Activated T-cell treated with anti-CD3 and anti-CD28 coated beads, Interleukin-2, amount 50 U/mL, for 1 hour (primary cell): ENCODE data around the gene SMIM35.
"Not testable (repeated sequence)": the region's sequence is repeated elsewhere in the genome, so short reads cannot be mapped to it uniquely, and the experiment has no call there.

ENCODE experiments used
- DNase-seq: peaks from one replicate; pipeline ENCODE4 v3.0.0-alpha.2; 2020

SMIM35 gene

GRCh38 chr11:117978291-117978910 is 108.4 kb downstream of the SMIM35 start:
- not testable (repeated sequence) for DNase-seq

DNA sequence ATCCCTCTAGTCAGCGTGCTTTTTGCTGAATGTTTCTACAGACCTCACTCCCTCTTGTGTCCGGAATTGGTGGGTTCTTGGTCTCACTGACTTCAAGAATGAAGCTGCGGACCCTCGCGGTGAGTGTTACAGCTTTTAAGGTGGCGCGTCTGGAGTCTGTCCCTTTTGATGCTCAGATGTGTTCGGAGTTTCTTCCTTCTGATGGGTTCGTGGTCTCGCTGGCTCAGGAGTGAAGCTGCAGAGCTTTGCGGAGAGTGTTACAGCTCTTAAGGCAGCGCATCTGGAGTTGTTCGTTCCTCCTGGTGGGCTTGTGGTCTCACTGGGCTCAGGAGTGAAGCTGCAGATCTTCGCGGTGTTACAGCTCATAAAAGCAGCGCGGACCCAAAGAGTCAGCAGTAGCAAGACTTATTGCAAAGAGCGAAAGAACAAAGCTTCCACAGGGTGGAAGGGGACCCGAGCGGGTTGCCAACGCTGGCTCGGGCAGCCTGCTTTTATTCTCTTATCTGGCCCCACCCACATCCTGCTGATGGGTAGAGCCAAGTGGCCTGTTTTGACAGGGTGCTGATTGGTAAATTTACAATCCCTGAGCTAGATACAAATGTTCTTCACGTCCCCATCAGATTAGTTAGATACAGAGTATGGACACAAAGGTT is 109.0 kb downstream of the SMIM35 start:
- DNase-seq = not testable (repeated sequence)

- no peak for DNase-seq
Observed at GRCh38 chr11:117977029-117977428, 109.7 kb downstream of the SMIM35 start.

GRCh38 chr11:117976445-117976844 is 110.3 kb downstream of the SMIM35 start:
- DNase-seq = no peak

GRCh38 chr11:117973503-117973860 is 113.3 kb downstream of the SMIM35 start:
- no peak for DNase-seq

DNA sequence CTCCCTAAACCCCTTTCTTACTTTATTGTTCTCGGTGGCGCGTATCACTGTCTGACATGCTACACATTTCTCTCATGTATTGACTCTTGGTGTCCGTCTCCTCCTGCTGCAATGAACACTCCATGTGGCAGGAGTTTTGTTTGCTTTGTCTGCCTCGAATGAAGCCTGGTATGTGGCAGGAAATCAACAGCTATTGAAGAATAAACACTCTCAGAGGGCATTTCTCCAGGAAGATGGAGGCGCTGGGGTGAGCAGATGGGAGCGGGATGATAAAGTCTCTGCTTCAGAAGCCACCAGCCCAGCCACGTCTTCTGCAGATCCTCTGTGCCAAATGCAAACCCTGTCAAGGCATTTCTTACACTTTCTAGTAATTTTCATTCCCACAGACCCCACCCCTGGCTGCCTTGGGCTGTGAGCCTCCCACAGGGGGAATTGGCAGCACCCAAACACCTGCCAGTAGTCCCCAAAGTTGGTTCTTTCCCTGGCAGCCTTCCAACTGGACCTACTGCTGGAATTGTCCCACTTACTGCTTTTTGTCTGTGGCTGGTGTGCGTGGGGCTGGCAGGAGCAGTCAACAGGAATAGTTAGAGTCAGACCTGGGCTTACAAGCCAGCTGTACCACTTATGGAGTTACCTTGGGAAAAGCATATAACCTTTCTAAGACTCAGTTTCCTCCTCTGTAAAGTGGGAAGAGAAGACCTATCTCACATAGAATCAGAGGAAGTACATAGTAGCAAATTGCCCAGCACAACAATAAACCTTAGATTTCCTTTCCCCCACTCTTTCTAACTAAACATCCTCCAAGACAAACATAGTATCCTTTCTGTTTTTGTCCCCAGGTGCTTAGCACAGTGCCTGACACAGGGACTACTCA is 113.9 kb downstream of the SMIM35 start:
- DNase-seq = no peak

DNA sequence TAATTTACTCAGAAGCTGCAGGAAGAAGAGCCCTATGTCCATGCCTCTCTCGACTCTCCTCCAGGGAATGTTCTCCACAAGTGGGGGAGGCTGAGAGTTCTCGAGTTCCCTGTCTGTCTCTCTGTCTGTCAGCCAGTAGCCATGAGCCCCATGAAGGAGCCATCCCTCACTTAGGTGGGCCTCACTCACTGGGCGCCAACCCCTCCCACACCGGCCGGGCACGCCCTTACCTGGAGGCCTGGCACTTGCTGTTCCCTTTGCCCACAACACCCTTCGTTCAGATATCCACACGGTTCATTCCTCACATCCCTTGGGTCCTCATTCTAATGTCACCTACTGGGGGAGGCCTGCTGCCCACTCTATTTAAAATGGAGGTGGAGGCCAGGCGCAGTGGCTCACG is 114.7 kb downstream of the SMIM35 start:
- no peak for DNase-seq

GRCh38 chr11:117970400-117971024 is 116.3 kb downstream of the SMIM35 start:
- DNase-seq = no peak

GRCh38 chr11:117969160-117969991 is 117.4 kb downstream of the SMIM35 start:
- no peak for DNase-seq

DNA sequence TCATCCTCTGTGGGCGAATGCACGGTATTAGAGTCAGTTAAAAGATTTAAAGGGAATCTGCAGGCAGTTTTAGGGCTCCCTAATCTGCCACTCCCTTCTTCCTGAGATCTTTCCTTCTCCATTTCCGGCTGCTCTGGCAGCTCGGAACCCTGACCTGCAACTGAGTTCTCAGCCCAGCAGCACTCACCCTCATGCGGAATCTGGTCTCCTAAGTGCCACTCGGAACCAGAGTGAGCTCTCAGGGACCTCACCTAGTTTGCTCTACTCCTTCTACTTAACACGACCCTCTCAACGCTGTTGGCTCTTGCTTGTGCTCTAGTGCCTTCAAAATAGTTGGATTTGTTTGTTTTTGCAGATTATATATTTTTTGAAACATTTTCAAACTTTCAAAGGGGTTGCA is 119.9 kb downstream of the SMIM35 start:
- no peak for DNase-seq

- no peak for DNase-seq
Observed at GRCh38 chr11:117962826-117963225, 123.9 kb downstream of the SMIM35 start.

- DNase-seq = no peak
Observed at GRCh38 chr11:117961896-117962295, 124.9 kb downstream of the SMIM35 start.

GRCh38 chr11:117960406-117960805 is 126.4 kb downstream of the SMIM35 start:
- no peak for DNase-seq

GRCh38 chr11:117959438-117960149 is 127.2 kb downstream of the SMIM35 start:
- no peak for DNase-seq

DNA sequence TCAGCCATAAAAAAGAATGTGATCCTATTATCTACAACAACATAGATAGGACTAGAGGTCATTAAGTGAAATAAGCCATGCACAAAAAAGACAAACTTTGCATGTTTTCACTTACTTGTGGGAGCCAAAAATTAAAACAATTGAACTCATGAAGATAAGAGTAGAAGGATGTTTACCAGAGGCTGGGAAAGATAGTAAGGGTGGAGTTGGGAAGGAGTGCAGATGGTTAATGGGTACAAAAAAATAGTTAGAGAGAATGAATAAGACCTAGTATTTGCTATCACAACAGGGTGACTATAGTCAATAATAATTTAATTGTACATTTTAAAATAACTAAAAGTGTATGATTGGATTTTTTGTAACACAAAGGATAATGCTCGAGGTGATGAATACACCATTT is 127.8 kb downstream of the SMIM35 start:
- no peak for DNase-seq
